KMS-11 (cell line): Measurements from ENCODE around the gene KCNN2.

ENCODE experiments used
- H2AFZ ChIP-seq: fragments of 200-600 bp; sonication (generic); 2 replicates; pipeline ENCODE4 v1.6.1; 2016; ENCODE audit warnings: antibody characterized with exemption, mixed run types, low read depth
- H3K27ac ChIP-seq: fragments of 200-600 bp; sonication (generic); 2 replicates; pipeline ENCODE4 v1.6.1; 2016; ENCODE audit warnings: mild to moderate bottlenecking, mixed run types
- H3K27me3 ChIP-seq: fragments of 200-600 bp; sonication (generic); 2 replicates; pipeline ENCODE4 v1.6.1; 2017; ENCODE audit warnings: mild to moderate bottlenecking, low read depth, mixed run types, moderate library complexity; ENCODE audit not compliant: insufficient read depth
- H3K36me3 ChIP-seq: fragments of 200-600 bp; sonication (generic); 2 replicates; pipeline ENCODE4 v1.6.1; 2017; ENCODE audit warnings: mild to moderate bottlenecking, mixed run types; ENCODE audit not compliant: insufficient read depth
- H3K4me1 ChIP-seq: fragments of 200-600 bp; sonication (generic); 2 replicates; pipeline ENCODE4 v1.6.1; 2016; ENCODE audit warnings: mild to moderate bottlenecking, low read depth, mixed run types; ENCODE audit not compliant: poor library complexity, severe bottlenecking
- H3K4me2 ChIP-seq: fragments of 200-600 bp; sonication (generic); 2 replicates; pipeline ENCODE4 v1.7.0; 2016; ENCODE audit warnings: mild to moderate bottlenecking, mixed run types
- H3K4me3 ChIP-seq: fragments of 200-600 bp; sonication (generic); IDR thresholded peaks from 2 replicates; pipeline ENCODE4 v1.6.1; 2017; ENCODE audit warnings: low read depth, low read length, mixed read lengths; ENCODE audit not compliant: insufficient read depth
- H3K79me2 ChIP-seq: fragments of 200-600 bp; sonication (generic); 2 replicates; pipeline ENCODE4 v1.6.1; 2016; ENCODE audit warnings: low read depth, mixed run types; ENCODE audit not compliant: insufficient read depth
- H3K9ac ChIP-seq: fragments of 200-600 bp; sonication (generic); 2 replicates; pipeline ENCODE4 v1.6.1; 2016; ENCODE audit warnings: mild to moderate bottlenecking, mixed run types
- H4K20me1 ChIP-seq: fragments of 200-600 bp; sonication (generic); 2 replicates; pipeline ENCODE4 v1.6.1; 2016; ENCODE audit warnings: mild to moderate bottlenecking, mixed run types; ENCODE audit not compliant: insufficient read depth
- TF ChIP-seq, protein P1 (sequence below): fragments of 200-600 bp; sonication (generic); conservative IDR thresholded peaks from 2 replicates; pipeline ENCODE4 v1.6.1; 2017; ENCODE audit warnings: low read depth, mild to moderate bottlenecking, antibody characterized with exemption, low read length, moderate library complexity, mixed read lengths

KCNN2 gene

GRCh38 chr5:114467729-114468128 is 105.9 kb downstream of the KCNN2 start:
- H3K9ac ChIP-seq: no peak overlapping the region
- H2AFZ ChIP-seq: no peak overlapping the region
- H3K4me2 ChIP-seq: no peak overlapping the region
- no peaks in the 10 kb centered on the region for H3K4me1 ChIP-seq
- TF ChIP-seq, protein P1, sequence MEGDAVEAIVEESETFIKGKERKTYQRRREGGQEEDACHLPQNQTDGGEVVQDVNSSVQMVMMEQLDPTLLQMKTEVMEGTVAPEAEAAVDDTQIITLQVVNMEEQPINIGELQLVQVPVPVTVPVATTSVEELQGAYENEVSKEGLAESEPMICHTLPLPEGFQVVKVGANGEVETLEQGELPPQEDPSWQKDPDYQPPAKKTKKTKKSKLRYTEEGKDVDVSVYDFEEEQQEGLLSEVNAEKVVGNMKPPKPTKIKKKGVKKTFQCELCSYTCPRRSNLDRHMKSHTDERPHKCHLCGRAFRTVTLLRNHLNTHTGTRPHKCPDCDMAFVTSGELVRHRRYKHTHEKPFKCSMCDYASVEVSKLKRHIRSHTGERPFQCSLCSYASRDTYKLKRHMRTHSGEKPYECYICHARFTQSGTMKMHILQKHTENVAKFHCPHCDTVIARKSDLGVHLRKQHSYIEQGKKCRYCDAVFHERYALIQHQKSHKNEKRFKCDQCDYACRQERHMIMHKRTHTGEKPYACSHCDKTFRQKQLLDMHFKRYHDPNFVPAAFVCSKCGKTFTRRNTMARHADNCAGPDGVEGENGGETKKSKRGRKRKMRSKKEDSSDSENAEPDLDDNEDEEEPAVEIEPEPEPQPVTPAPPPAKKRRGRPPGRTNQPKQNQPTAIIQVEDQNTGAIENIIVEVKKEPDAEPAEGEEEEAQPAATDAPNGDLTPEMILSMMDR: no peak
- H3K36me3 ChIP-seq: no peaks in the 10 kb centered on the region
- no peaks in the 10 kb centered on the region for H4K20me1 ChIP-seq
- no peak overlapping the region for H3K27ac ChIP-seq
- H3K4me3 ChIP-seq: no peak overlapping the region
- H3K79me2 ChIP-seq: no peaks in the 10 kb centered on the region
- no peaks in the 10 kb centered on the region for H3K27me3 ChIP-seq

DNA sequence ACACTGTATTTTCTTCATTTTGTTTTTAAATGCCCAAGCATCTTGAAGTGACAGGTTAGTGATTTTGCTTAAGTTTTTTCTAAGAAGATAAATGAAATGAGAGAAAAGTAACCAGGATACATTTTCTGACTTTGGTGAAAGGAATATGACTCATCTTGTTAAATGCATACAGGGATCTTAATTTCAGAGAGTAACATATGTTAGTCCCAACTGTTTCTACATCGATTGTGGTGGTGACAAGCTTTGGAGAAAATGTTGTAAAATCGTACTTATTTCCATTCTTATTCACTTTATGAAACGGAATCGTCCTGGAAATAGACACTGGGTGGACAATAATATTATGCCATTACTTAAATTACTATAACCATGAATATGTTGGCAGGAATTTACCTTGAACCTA is 107.5 kb downstream of the KCNN2 start:
- no peaks in the 10 kb centered on the region for H3K79me2 ChIP-seq
- no peak overlapping the region for H3K4me3 ChIP-seq
- H3K27ac ChIP-seq: no peak overlapping the region
- H3K36me3 ChIP-seq: no peaks in the 10 kb centered on the region
- H3K4me1 ChIP-seq: no peaks in the 10 kb centered on the region
- no peak overlapping the region for H3K4me2 ChIP-seq
- no peaks in the 10 kb centered on the region for H4K20me1 ChIP-seq
- H3K27me3 ChIP-seq: no peaks in the 10 kb centered on the region
- H3K9ac ChIP-seq: no peak overlapping the region
- H2AFZ ChIP-seq: no peak overlapping the region
- TF ChIP-seq, protein P1: no peak

DNA sequence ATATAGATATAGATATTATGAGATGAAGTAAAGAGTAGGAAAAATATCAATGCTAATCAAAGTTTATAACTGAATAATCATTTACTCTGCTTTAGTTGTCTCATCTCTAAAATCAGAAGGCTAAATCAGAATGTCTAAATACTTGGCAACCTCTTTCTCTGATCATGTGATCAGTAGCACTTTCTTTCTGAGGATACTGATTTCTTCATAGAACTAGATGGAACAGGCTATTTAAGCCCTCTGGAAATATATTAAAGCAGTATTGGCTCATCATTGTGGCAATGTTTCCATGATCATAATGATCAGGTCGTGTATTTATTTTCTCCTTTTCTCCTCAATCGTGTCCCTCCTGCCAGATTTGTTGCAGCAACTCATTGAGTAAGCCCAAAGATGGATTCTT is 109.7 kb downstream of the KCNN2 start:
- Histone ChIP-seq H3K79me2 (no peaks in the 10 kb centered on the region), H3K27me3 (no peaks in the 10 kb centered on the region), H4K20me1 (no peaks in the 10 kb centered on the region), H3K9ac (no peak overlapping the region), H3K36me3 (no peaks in the 10 kb centered on the region), H3K27ac (no peak overlapping the region), H3K4me1 (no peaks in the 10 kb centered on the region), H2AFZ (no peak overlapping the region), H3K4me3 (no peak overlapping the region), H3K4me2 (no peak overlapping the region)
- TF ChIP-seq, protein P1: no peak

DNA sequence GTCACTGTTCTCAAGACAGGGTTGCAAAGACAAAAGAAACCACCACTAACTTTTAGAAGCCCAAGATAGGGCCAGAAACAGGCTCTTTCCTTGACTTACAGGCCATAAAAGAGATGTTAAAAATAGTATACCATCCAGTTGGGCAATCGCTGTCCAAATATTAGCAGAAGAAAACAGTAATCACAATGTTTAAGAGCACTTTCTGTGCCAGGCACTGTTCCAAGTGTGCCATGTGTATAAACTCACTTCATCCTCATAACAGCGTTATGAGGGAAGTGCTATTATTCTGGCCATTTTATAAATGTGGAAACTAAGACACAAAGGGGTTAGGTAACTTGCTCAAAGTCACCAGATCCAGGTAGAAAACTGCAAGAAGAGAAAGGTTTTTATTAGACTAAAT is 111.7 kb downstream of the KCNN2 start:
- Histone ChIP-seq H3K27me3 (no peaks in the 10 kb centered on the region), H4K20me1 (no peaks in the 10 kb centered on the region), H2AFZ (no peak overlapping the region), H3K4me1 (no peaks in the 10 kb centered on the region), H3K4me3 (no peak overlapping the region), H3K9ac (no peak overlapping the region), H3K4me2 (no peak overlapping the region), H3K36me3 (no peaks in the 10 kb centered on the region), H3K79me2 (no peaks in the 10 kb centered on the region), H3K27ac (no peak overlapping the region)
- TF ChIP-seq, protein P1: no peak
